HCT116 (cell line): ENCODE measurements around the gene ARHGEF39. TPM values are rescaled to one million over a fixed set of nuclear protein-coding genes. Genes with fewer than 3 reads are reported as not detected.

Experiments
- ATAC-seq: fragments of 200-7000 bp; cut with Tn5 transposase; 2 replicates; pipeline ENCODE4 v1.9.1; 2020; ENCODE audit warnings: mild to moderate bottlenecking, moderate library complexity
- BruUV-seq: library from RNA; stranded (reverse); fragments of 400-500 nt; replicated peaks from 2 replicates; lab custom pipeline; 2021; lab: Mats Ljungman, UMichigan
- CTCF ChIA-PET: fragments of 300-600 bp; sonication (Branson Sonifier 250); formaldehyde crosslinking; loops from one replicate; lab custom pipeline; 2021; ENCODE audit warnings: antibody characterized with exemption; lab: Charles Lee
- POLR2A ChIA-PET: fragments of 300-600, 350-600 bp; sonication (Branson Sonifier 250); formaldehyde crosslinking; loops from one replicate; lab custom pipeline; 2021; ENCODE audit warnings: antibody characterized with exemption; lab: Charles Lee
- RAD21 ChIA-PET, 2 experiments: fragments of 300-600 bp; sonication (Branson Sonifier 250); formaldehyde crosslinking; loops; one replicate each; lab custom pipeline; 2023; ENCODE audit warnings: low total read pairs in 2 of 2; ENCODE audit not compliant: uncharacterized antibody in 2 of 2, unreplicated experiment in 2 of 2, low non-redundant PET in 1 of 2; lab: Charles Lee
- DNase-seq: peaks from one replicate; pipeline ENCODE4 v3.0.0-alpha.2; 2010; ENCODE audit warnings: low read depth, low spot score
- H2AFZ ChIP-seq: fragments of 200-600 bp; shearing (Covaris generic), sonication (generic); 2 replicates; pipeline ENCODE4 v1.6.1; 2017; ENCODE audit warnings: low read depth, mixed run types, mixed read lengths, antibody characterized with exemption, low read length; ENCODE audit not compliant: poor library complexity, severe bottlenecking
- H3K27ac ChIP-seq: 2 replicates; pipeline ENCODE4 v1.5.1; 2012; ENCODE audit warnings: low read depth, low read length
- H3K27me3 ChIP-seq: fragments of 200-600 bp; sonication (generic); 2 replicates; pipeline ENCODE4 v1.6.1; 2016; ENCODE audit warnings: mixed run types, low read length, mixed read lengths; ENCODE audit not compliant: insufficient read depth
- H3K36me3 ChIP-seq, 2 experiments: fragments of 200-500 bp in 1 of 2; fragments of 200-600 bp in 1 of 2; sonication (Bioruptor generic) in 1 of 2; sonication (generic) in 1 of 2; 2 replicates each; pipeline versions ENCODE4 v1.5.1 to v1.6.1; 2014 to 2016; ENCODE audit warnings: low read length in 2 of 2, inconsistent platforms in 1 of 2, mixed read lengths in 1 of 2, mixed run types in 1 of 2; ENCODE audit not compliant: insufficient read depth in 2 of 2, control insufficient read depth in 1 of 2
- H3K4me1 ChIP-seq, 2 experiments: fragments of 200-600 bp in 1 of 2; sonication (generic) in 1 of 2; 2 replicates each; pipeline versions ENCODE4 v1.5.1 to v1.6.1; 2012 to 2017; ENCODE audit warnings: low read length in 2 of 2, inconsistent platforms in 1 of 2, mild to moderate bottlenecking in 1 of 2, mixed read lengths in 1 of 2, mixed run types in 1 of 2, moderate library complexity in 1 of 2; ENCODE audit not compliant: insufficient read depth in 2 of 2, control insufficient read depth in 1 of 2
- H3K4me2 ChIP-seq: fragments of 200-600 bp; sonication (generic); 2 replicates; pipeline ENCODE4 v1.6.1; 2017; ENCODE audit warnings: mixed run types, low read length, mixed read lengths
- H3K4me3 ChIP-seq, 2 experiments: fragments of 200-600 bp in 1 of 2; sonication (generic) in 1 of 2; replicated peaks in 1 of 2; 2 replicates each; pipeline ENCODE4 v1.5.1; 2011 to 2016; ENCODE audit warnings: low read length in 2 of 2, control low read depth in 1 of 2, low read depth in 1 of 2, mild to moderate bottlenecking in 1 of 2, mixed read lengths in 1 of 2, mixed run types in 1 of 2
- H3K79me2 ChIP-seq: fragments of 200-600 bp; sonication (generic); 2 replicates; pipeline ENCODE4 v1.6.1; 2017; ENCODE audit warnings: mild to moderate bottlenecking, mixed run types, low read length, moderate library complexity, mixed read lengths; ENCODE audit not compliant: insufficient read depth
- H3K9ac ChIP-seq: fragments of 200-600 bp; sonication (generic); 2 replicates; pipeline ENCODE4 v1.6.1; 2016; ENCODE audit warnings: low read length, mixed read lengths
- H3K9me2 ChIP-seq: fragments of 200-600 bp; sonication (generic), shearing (Covaris generic); 2 replicates; pipeline ENCODE4 v1.6.1; 2017; ENCODE audit warnings: mixed run types, mild to moderate bottlenecking, moderate library complexity; ENCODE audit not compliant: insufficient read depth
- H3K9me3 ChIP-seq, 2 experiments: fragments of 200-500 bp in 1 of 2; fragments of 200-600 bp in 1 of 2; sonication (Bioruptor generic) in 1 of 2; sonication (generic) in 1 of 2; 2 replicates each; pipeline ENCODE4 v1.6.1; 2014 to 2017; ENCODE audit warnings: low read length in 2 of 2, mixed read lengths in 2 of 2, inconsistent platforms in 1 of 2, low read depth in 1 of 2, mild to moderate bottlenecking in 1 of 2, mixed run types in 1 of 2, moderate library complexity in 1 of 2; ENCODE audit not compliant: control insufficient read depth in 1 of 2, insufficient read depth in 1 of 2
- H4K20me1 ChIP-seq: fragments of 200-600 bp; sonication (generic), shearing (Covaris generic); 2 replicates; pipeline ENCODE4 v1.6.1; 2017; ENCODE audit warnings: mixed run types, mild to moderate bottlenecking, moderate library complexity; ENCODE audit not compliant: insufficient read depth
- CEBPB ChIP-seq: IDR thresholded peaks from 2 replicates; pipeline ENCODE4 v1.6.1; 2012; ENCODE audit warnings: low read depth
- ELF1 ChIP-seq: IDR thresholded peaks from 2 replicates; pipeline ENCODE4 v1.6.1; 2012; ENCODE audit warnings: low read depth, borderline replicate concordance
- EZH2phosphoT487 ChIP-seq: fragments of 200-600 bp; IDR thresholded peaks from 2 replicates; pipeline ENCODE4 v1.6.1; 2018; ENCODE audit warnings: antibody characterized with exemption, borderline replicate concordance
- POLR2A ChIP-seq: IDR thresholded peaks from 2 replicates; pipeline ENCODE4 v1.7.0; 2011; ENCODE audit warnings: borderline replicate concordance; ENCODE audit not compliant: insufficient read depth, insufficient read length; ENCODE audit errors: extremely low read depth
- SRF ChIP-seq: IDR thresholded peaks from 2 replicates; pipeline ENCODE4 v1.6.1; 2012; ENCODE audit warnings: low read depth
- TCF7L2 ChIP-seq: IDR thresholded peaks from 2 replicates; pipeline ENCODE4 v1.7.0; 2011; ENCODE audit warnings: borderline replicate concordance, inconsistent platforms; ENCODE audit not compliant: insufficient read depth, insufficient read length; ENCODE audit errors: extremely low read depth
- intact Hi-C: fragments of 100-400 bp; cut with micrococcal nuclease; formaldehyde crosslinking; loops from 2 replicates; pipeline ENCODE4 v1.10.0; 2022
- total RNA-seq: library from RNA; stranded (reverse); gene quantifications from one replicate; pipeline ENCODE4 v1.2.1, GENCODE V29; 2021; ENCODE audit not compliant: unreplicated experiment
- TF ChIP-seq, protein P1 (sequence below): IDR thresholded peaks from 2 replicates; pipeline ENCODE4 v1.6.1; 2011; ENCODE audit warnings: mild to moderate bottlenecking, low read length, moderate library complexity; ENCODE audit not compliant: insufficient replicate concordance; ENCODE audit errors: extremely low read depth
- TF ChIP-seq, protein P2 (sequence below): IDR thresholded peaks from 2 replicates; pipeline ENCODE4 v1.6.1; 2012; ENCODE audit warnings: low read depth

Gene ARHGEF39
- total RNA-seq, 1 experiment from 2014 or later = 29.8 TPM

DNA sequence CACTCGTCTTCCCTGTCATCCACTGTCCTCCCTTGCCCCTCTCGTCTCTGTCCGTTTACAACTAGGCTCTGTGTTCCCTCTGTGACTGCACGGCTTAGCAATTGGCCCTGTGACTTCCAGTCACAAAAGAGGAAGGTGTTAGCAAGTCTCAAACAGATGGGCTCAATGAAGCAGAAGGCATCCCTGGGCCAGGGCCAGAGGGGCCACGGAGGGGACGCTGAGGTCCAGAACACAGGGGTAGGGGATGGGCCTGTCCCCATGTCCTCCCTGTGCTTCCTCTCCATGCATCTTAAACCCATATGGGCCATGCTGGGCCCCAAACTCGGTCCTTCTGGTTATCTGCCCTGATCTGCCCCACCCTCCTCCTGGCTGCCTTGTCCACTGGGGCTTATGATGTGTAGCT is 46.7 kb downstream of the ARHGEF39 start, which contains the start of gene CD72:
Gene CD72, minus strand, starts transcription at position 89 of the 403 bp plus-strand sequence. CDS start 110 bp downstream, outside the sequence.
- no peaks in the 10 kb centered on the region for H3K9me3 ChIP-seq
- H2AFZ ChIP-seq = no peak within 1 kb of the TSS
- H3K9me2 ChIP-seq = no peaks in the 10 kb centered on the region
- TF ChIP-seq TCF7L2 (no peak), ELF1 (no peak)
- TF ChIP-seq, all 23 proteins: peak for 0
- H3K4me2 ChIP-seq = no peak within 1 kb of the TSS
- H3K27me3 ChIP-seq = no peaks in the 10 kb centered on the region
- H3K27ac ChIP-seq = no peak within 1 kb of the TSS
- POLR2A ChIA-PET = no interaction called here
- no peaks in the 10 kb centered on the region for H3K4me1 ChIP-seq
- no peak within 1 kb of the TSS for H3K9ac ChIP-seq
- CTCF ChIA-PET = no interaction called here
- RAD21 ChIA-PET = no interaction called here
- DNase-seq (no peak), ATAC-seq (no peak)
- no peaks in the 10 kb centered on the region for H3K79me2 ChIP-seq
- BruUV-seq = no TSS peak
- no peak within 1 kb of the TSS for H3K4me3 ChIP-seq
- H4K20me1 ChIP-seq = no peaks in the 10 kb centered on the region
- intact Hi-C loops = no loop called here
- H3K36me3 ChIP-seq = no peaks in the 10 kb centered on the region

DNA sequence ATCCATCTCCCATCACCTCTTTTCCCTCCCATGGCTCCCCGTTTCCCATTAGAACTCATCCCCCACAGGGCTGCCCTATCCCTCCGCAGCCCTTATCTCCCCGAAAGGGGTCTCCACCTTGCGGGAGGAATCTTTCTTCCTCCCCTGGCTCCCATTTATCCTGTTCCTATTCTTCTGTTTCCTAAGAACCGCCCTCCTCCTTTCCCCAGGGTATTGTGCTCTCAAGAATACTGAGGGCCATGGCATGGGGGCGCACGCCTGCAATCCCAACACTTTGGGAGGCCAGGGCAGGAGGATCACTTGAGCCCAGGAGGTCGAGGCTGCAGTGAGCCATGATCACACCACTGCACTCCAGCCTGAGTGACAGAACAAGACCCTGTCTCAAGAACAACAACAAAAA is 47.4 kb downstream of the ARHGEF39 start:
- DNase-seq = no peak
- Histone ChIP-seq H4K20me1 (no peaks in the 10 kb centered on the region), H3K9ac (no peak overlapping the region), H3K79me2 (no peaks in the 10 kb centered on the region), H3K27me3 (no peaks in the 10 kb centered on the region), H3K4me1 (no peaks in the 10 kb centered on the region), H3K4me3 (no peak overlapping the region), H3K27ac (no peak overlapping the region), H2AFZ (no peak overlapping the region), H3K9me2 (no peaks in the 10 kb centered on the region), H3K36me3 (no peaks in the 10 kb centered on the region), H3K4me2 (no peak overlapping the region), H3K9me3 (no peaks in the 10 kb centered on the region)
- intact Hi-C loops = no loop called here
- ChIA-PET RAD21 (no interaction called here), CTCF (no interaction called here), POLR2A (no interaction called here)
- BruUV-seq = no TSS peak
- no peak for ATAC-seq
- TF ChIP-seq CEBPB = no peak
- no peak for TF ChIP-seq EZH2phosphoT487
- TF ChIP-seq, protein P1, sequence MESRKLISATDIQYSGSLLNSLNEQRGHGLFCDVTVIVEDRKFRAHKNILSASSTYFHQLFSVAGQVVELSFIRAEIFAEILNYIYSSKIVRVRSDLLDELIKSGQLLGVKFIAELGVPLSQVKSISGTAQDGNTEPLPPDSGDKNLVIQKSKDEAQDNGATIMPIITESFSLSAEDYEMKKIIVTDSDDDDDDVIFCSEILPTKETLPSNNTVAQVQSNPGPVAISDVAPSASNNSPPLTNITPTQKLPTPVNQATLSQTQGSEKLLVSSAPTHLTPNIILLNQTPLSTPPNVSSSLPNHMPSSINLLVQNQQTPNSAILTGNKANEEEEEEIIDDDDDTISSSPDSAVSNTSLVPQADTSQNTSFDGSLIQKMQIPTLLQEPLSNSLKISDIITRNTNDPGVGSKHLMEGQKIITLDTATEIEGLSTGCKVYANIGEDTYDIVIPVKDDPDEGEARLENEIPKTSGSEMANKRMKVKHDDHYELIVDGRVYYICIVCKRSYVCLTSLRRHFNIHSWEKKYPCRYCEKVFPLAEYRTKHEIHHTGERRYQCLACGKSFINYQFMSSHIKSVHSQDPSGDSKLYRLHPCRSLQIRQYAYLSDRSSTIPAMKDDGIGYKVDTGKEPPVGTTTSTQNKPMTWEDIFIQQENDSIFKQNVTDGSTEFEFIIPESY = no peak
- TF ChIP-seq, protein P2, sequence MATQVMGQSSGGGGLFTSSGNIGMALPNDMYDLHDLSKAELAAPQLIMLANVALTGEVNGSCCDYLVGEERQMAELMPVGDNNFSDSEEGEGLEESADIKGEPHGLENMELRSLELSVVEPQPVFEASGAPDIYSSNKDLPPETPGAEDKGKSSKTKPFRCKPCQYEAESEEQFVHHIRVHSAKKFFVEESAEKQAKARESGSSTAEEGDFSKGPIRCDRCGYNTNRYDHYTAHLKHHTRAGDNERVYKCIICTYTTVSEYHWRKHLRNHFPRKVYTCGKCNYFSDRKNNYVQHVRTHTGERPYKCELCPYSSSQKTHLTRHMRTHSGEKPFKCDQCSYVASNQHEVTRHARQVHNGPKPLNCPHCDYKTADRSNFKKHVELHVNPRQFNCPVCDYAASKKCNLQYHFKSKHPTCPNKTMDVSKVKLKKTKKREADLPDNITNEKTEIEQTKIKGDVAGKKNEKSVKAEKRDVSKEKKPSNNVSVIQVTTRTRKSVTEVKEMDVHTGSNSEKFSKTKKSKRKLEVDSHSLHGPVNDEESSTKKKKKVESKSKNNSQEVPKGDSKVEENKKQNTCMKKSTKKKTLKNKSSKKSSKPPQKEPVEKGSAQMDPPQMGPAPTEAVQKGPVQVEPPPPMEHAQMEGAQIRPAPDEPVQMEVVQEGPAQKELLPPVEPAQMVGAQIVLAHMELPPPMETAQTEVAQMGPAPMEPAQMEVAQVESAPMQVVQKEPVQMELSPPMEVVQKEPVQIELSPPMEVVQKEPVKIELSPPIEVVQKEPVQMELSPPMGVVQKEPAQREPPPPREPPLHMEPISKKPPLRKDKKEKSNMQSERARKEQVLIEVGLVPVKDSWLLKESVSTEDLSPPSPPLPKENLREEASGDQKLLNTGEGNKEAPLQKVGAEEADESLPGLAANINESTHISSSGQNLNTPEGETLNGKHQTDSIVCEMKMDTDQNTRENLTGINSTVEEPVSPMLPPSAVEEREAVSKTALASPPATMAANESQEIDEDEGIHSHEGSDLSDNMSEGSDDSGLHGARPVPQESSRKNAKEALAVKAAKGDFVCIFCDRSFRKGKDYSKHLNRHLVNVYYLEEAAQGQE = no peak
- TF ChIP-seq POLR2A = no peak
- TF ChIP-seq SRF = no peak
